ENCODE data around the gene GUK1. TPM values are rescaled to one million over a fixed set of nuclear protein-coding genes. Genes with fewer than 3 reads are reported as not detected.
"Not testable (repeated sequence)": the region's sequence is repeated elsewhere in the genome, so short reads cannot be mapped to it uniquely, and the experiment has no call there.

GUK1 gene
- polyA plus RNA-seq, 1 experiment: 373 TPM

GRCh38 chr1:228181645-228182034 is 41.6 kb downstream of the GUK1 start:
- ChIA-PET CTCF (interaction anchor here (2.2 kb wide), 1 partner anchor 16 kb away, joined by 7 read pairs; the partner anchor contains the start of gene IBA57), POLR2A (no interaction called here)
- no peak for DNase-seq (ENCODE audit: low read depth)
- Histone ChIP-seq H3K4me3 (ENCODE audit: low read depth, low read length) (no peak overlapping the region), H3K27me3 (ENCODE audit: control insufficient read depth, insufficient read depth, low read length) (no peaks in the 10 kb centered on the region), H3K36me3 (ENCODE audit: control insufficient read depth, insufficient read depth, low read length) (peaks cover 1% of the 10 kb centered on the region; the same call in 1 of the 2 replicates)
- no peak for TF ChIP-seq CTCF (IDR thresholded peaks at IDR 0.05; ENCODE audit: insufficient read depth, low read depth, low read length)

- no peak for DNase-seq (ENCODE audit: low read depth)
- TF ChIP-seq CTCF (IDR thresholded peaks at IDR 0.05; ENCODE audit: insufficient read depth, low read depth, low read length): no peak
- ChIA-PET POLR2A (no interaction called here), CTCF (interaction anchor here (2.2 kb wide), 1 partner anchor 17 kb away, joined by 7 read pairs; the partner anchor contains the start of gene IBA57)
- Histone ChIP-seq H3K36me3 (ENCODE audit: control insufficient read depth, insufficient read depth, low read length) (no peaks in the 10 kb centered on the region; the same call in 1 of the 2 replicates), H3K27me3 (ENCODE audit: control insufficient read depth, insufficient read depth, low read length) (no peaks in the 10 kb centered on the region), H3K4me3 (ENCODE audit: low read depth, low read length) (no peak overlapping the region)
Observed at GRCh38 chr1:228182296-228183030, 42.4 kb downstream of the GUK1 start.

- ChIA-PET CTCF (no interaction called here), POLR2A (no interaction called here)
- Histone ChIP-seq H3K27me3 (ENCODE audit: control insufficient read depth, insufficient read depth, low read length) (no peaks in the 10 kb centered on the region), H3K36me3 (ENCODE audit: control insufficient read depth, insufficient read depth, low read length) (no peaks in the 10 kb centered on the region), H3K4me3 (ENCODE audit: low read depth, low read length) (no peak overlapping the region)
- no peak for TF ChIP-seq CTCF (IDR thresholded peaks at IDR 0.05; ENCODE audit: insufficient read depth, low read depth, low read length)
- no peak for DNase-seq (ENCODE audit: low read depth)
Observed at GRCh38 chr1:228184152-228184551, 44.1 kb downstream of the GUK1 start.

GRCh38 chr1:228185641-228185965 is 45.5 kb downstream of the GUK1 start:
- ChIA-PET POLR2A (no interaction called here), CTCF (interaction anchor here (0.8 kb wide), 1 partner anchor 27 kb away, joined by 3 read pairs; no protein-coding TSS in a partner anchor)
- TF ChIP-seq CTCF (IDR thresholded peaks at IDR 0.05; ENCODE audit: insufficient read depth, low read depth, low read length): no peak
- no peaks in the 10 kb centered on the region for H3K27me3 ChIP-seq (ENCODE audit: control insufficient read depth, insufficient read depth, low read length)
- no peak overlapping the region for H3K4me3 ChIP-seq (ENCODE audit: low read depth, low read length)
- DNase-seq (ENCODE audit: low read depth): no peak
- no peaks in the 10 kb centered on the region for H3K36me3 ChIP-seq (ENCODE audit: control insufficient read depth, insufficient read depth, low read length)

GRCh38 chr1:228188249-228188648 is 48.2 kb downstream of the GUK1 start:
- DNase-seq (ENCODE audit: low read depth); H3K4me3 ChIP-seq (ENCODE audit: low read depth, low read length); H3K27me3 ChIP-seq (ENCODE audit: control insufficient read depth, insufficient read depth, low read length); POLR2A ChIA-PET; H3K36me3 ChIP-seq (ENCODE audit: control insufficient read depth, insufficient read depth, low read length): not testable (repeated sequence)
- CTCF ChIA-PET: interaction anchor here (0.7 to 2.2 kb wide), 3 partner anchors 12 to 38 kb away, joined by 3 to 7 read pairs (median 3); partner anchors contain the start of genes GJC2 and IBA57

- no peaks in the 10 kb centered on the region for H3K27me3 ChIP-seq (ENCODE audit: control insufficient read depth, insufficient read depth, low read length)
Observed at GRCh38 chr1:228190182-228190581, 50.1 kb downstream of the GUK1 start.

More at GRCh38 chr1:228190182-228190581, 50.1 kb downstream of the GUK1 start:
- TF ChIP-seq CTCF (IDR thresholded peaks at IDR 0.05; ENCODE audit: insufficient read depth, low read depth, low read length): no peak
- POLR2A ChIA-PET: no interaction called here
- Histone ChIP-seq H3K4me3 (ENCODE audit: low read depth, low read length) (no peak overlapping the region), H3K36me3 (ENCODE audit: control insufficient read depth, insufficient read depth, low read length) (no peaks in the 10 kb centered on the region)
- CTCF ChIA-PET: no interaction called here
- DNase-seq (ENCODE audit: low read depth): no peak

Measured in BJ (cell line).